OCI-LY3 (cell line): ENCODE measurements around the gene CYTH3.

Experiments used
- H2AFZ ChIP-seq: fragments of 200-600, 300-600 bp; shearing (Covaris generic); 2 replicates; pipeline ENCODE4 v1.6.0; 2014; ENCODE audit warnings: antibody characterized with exemption, low read depth, low read length
- H3K27ac ChIP-seq: fragments of 200-600, 300-600 bp; sonication (generic); 2 replicates; pipeline ENCODE4 v1.5.1; 2014; ENCODE audit warnings: mild to moderate bottlenecking, low read length, moderate library complexity, mixed read lengths
- H3K27me3 ChIP-seq: fragments of 200-600, 300-600 bp; sonication (generic); 2 replicates; pipeline ENCODE4 v1.6.1; 2014; ENCODE audit warnings: low read depth, low read length, mixed read lengths
- H3K36me3 ChIP-seq: fragments of 200-600, 300-600 bp; sonication (generic); replicated peaks from 2 replicates; pipeline ENCODE3; 2014; ENCODE audit warnings: low read depth, low read length, mixed read lengths
- H3K4me1 ChIP-seq: fragments of 300-600, 200-600 bp; sonication (generic); 2 replicates; pipeline ENCODE4 v1.6.1; 2014; ENCODE audit warnings: low read length, mixed read lengths
- H3K4me2 ChIP-seq: fragments of 200-600, 300-600 bp; sonication (generic); 2 replicates; pipeline ENCODE4 v1.6.1; 2014; ENCODE audit warnings: low read length, mixed read lengths
- H3K4me3 ChIP-seq: fragments of 300-600, 200-600 bp; sonication (generic); 2 replicates; pipeline ENCODE4 v1.5.1; 2014; ENCODE audit warnings: antibody characterized with exemption, mild to moderate bottlenecking, low read length, moderate library complexity
- H3K79me2 ChIP-seq: fragments of 300-600, 200-600 bp; shearing (Covaris generic); 2 replicates; pipeline ENCODE4 v1.6.1; 2014; ENCODE audit warnings: mild to moderate bottlenecking, low read length, mixed read lengths
- H3K9ac ChIP-seq: fragments of 300-600, 200-600 bp; shearing (Covaris generic); 2 replicates; pipeline ENCODE4 v1.6.0; 2014; ENCODE audit warnings: mild to moderate bottlenecking, low read length, moderate library complexity
- H3K9me3 ChIP-seq: fragments of 200-600, 300-600 bp; shearing (Covaris generic); 2 replicates; pipeline ENCODE4 v1.6.1; 2014; ENCODE audit warnings: low read length, mixed read lengths; ENCODE audit not compliant: insufficient read depth
- H4K20me1 ChIP-seq: fragments of 200-600, 300-600 bp; sonication (generic); 2 replicates; pipeline ENCODE4 v1.6.1; 2016; ENCODE audit warnings: low read length, mixed read lengths; ENCODE audit not compliant: insufficient read depth
- CTCF ChIP-seq: fragments of 200-600, 300-600 bp; sonication (generic); IDR thresholded peaks from 2 replicates; pipeline ENCODE4 v1.5.1; 2014; ENCODE audit warnings: antibody characterized with exemption, low read length, low read depth
- EZH2phosphoT487 ChIP-seq: fragments of 200-600 bp; shearing (Covaris generic); IDR thresholded peaks from 2 replicates; pipeline ENCODE4 v1.6.1; 2018; ENCODE audit warnings: antibody characterized with exemption, mixed run types, low read depth

Gene CYTH3

GRCh38 chr7:6266699-6267098, 5.7 kb downstream of the CYTH3 start:
- Histone ChIP-seq H3K79me2 (no peaks in the 10 kb centered on the region), H3K9ac (no peak overlapping the region), H3K4me3 (no peak overlapping the region), H3K4me2 (no peak overlapping the region), H3K9me3 (no peaks in the 10 kb centered on the region), H4K20me1 (no peaks in the 10 kb centered on the region), H3K4me1 (peaks cover 5% of the 10 kb centered on the region), H3K27me3 (peaks cover 15% of the 10 kb centered on the region), H2AFZ (no peak overlapping the region), H3K27ac (no peak overlapping the region), H3K36me3 (no peaks in the 10 kb centered on the region)
- TF ChIP-seq EZH2phosphoT487 (no peak), CTCF (no peak)

- no peaks in the 10 kb centered on the region for H3K27me3 ChIP-seq
- H3K79me2 ChIP-seq: no peaks in the 10 kb centered on the region
- H3K4me1 ChIP-seq: peaks cover 2% of the 10 kb centered on the region
- TF ChIP-seq CTCF: no peak
- no peak for TF ChIP-seq EZH2phosphoT487
- H3K9me3 ChIP-seq: no peaks in the 10 kb centered on the region
- no peak overlapping the region for H3K4me2 ChIP-seq
- H2AFZ ChIP-seq: no peak overlapping the region
- no peaks in the 10 kb centered on the region for H4K20me1 ChIP-seq
- no peaks in the 10 kb centered on the region for H3K36me3 ChIP-seq
- no peak overlapping the region for H3K4me3 ChIP-seq
- no peak overlapping the region for H3K9ac ChIP-seq
- H3K27ac ChIP-seq: no peak overlapping the region
Measured at GRCh38 chr7:6262221-6262620, 10.2 kb downstream of the CYTH3 start.

- no peak overlapping the region for H3K27ac ChIP-seq
- no peak overlapping the region for H3K4me2 ChIP-seq
- H2AFZ ChIP-seq: no peak overlapping the region
- no peak overlapping the region for H3K4me3 ChIP-seq
- H3K27me3 ChIP-seq: no peaks in the 10 kb centered on the region
- TF ChIP-seq CTCF: no peak
- TF ChIP-seq EZH2phosphoT487: no peak
- H4K20me1 ChIP-seq: no peaks in the 10 kb centered on the region
- H3K9ac ChIP-seq: no peak overlapping the region
- H3K36me3 ChIP-seq: no peaks in the 10 kb centered on the region
- no peaks in the 10 kb centered on the region for H3K79me2 ChIP-seq
- H3K4me1 ChIP-seq: peaks cover 8% of the 10 kb centered on the region
- H3K9me3 ChIP-seq: no peaks in the 10 kb centered on the region
Measured at GRCh38 chr7:6261699-6262098, 10.7 kb downstream of the CYTH3 start.

GRCh38 chr7:6260291-6261187, 11.9 kb downstream of the CYTH3 start:
- H3K36me3 ChIP-seq: no peaks in the 10 kb centered on the region
- H4K20me1 ChIP-seq: no peaks in the 10 kb centered on the region
- peaks cover 11% of the 10 kb centered on the region for H3K4me1 ChIP-seq
- no peak overlapping the region for H3K27ac ChIP-seq
- H3K4me3 ChIP-seq: no peak overlapping the region
- H3K9me3 ChIP-seq: no peaks in the 10 kb centered on the region
- peaks cover 2% of the 10 kb centered on the region; the same call in 1 of the 2 replicates for H3K27me3 ChIP-seq
- no peak overlapping the region for H3K9ac ChIP-seq
- H3K4me2 ChIP-seq: no peak overlapping the region
- no peak overlapping the region for H2AFZ ChIP-seq
- TF ChIP-seq CTCF (no peak), EZH2phosphoT487 (no peak)
- H3K79me2 ChIP-seq: no peaks in the 10 kb centered on the region
